A673 (cell line): Measurements from ENCODE around the gene LVRN.

Experiments
- CTCF ChIP-seq: fragments of 300-800, 200-600 bp; sonication (generic); conservative IDR thresholded peaks from 2 replicates; pipeline ENCODE4 v1.5.1; 2017; ENCODE audit warnings: low read depth, mild to moderate bottlenecking, antibody characterized with exemption, low read length, moderate library complexity, mixed read lengths
- EZH2 ChIP-seq: fragments of 200-600 bp; sonication (generic); IDR thresholded peaks from 2 replicates; pipeline ENCODE4 v1.6.1; 2017; ENCODE audit warnings: borderline replicate concordance, low read depth, mild to moderate bottlenecking, mixed read lengths, antibody characterized with exemption, low read length; ENCODE audit not compliant: poor library complexity, severe bottlenecking

DNA sequence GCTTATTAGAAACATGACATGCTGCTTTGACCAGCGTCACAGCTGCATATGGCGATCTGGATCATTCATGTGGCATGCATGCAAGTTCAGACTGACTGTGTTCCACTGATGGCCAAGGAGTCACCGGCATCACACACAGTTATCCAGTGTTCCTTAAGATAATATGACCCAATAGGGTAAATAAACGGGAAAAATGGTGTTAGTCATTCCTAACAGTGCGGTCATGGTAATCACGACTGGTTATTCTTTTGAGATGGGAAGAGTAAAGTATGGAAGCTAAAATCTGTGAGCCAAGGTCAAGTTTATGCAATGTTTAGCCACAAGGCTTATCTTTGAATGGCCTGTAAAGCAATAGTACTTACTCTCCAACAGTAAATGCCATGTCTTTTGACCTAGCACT is 29.3 kb upstream of the LVRN start:
- no peak for TF ChIP-seq EZH2
- no peak for TF ChIP-seq CTCF
